AG20443 (cell line): ENCODE results near the gene RETREG1.
"Not testable (repeated sequence)": the region's sequence is repeated elsewhere in the genome, so short reads cannot be mapped to it uniquely, and the experiment has no call there.

Experiments used
- DNase-seq: peaks from one replicate; pipeline ENCODE4 v3.0.0; 2012; ENCODE audit warnings: low spot score, mixed read lengths

The RETREG1 gene

GRCh38 chr5:16453609-16454008, 163.2 kb downstream of the RETREG1 start:
- no peak for DNase-seq

GRCh38 chr5:16450163-16450562, 166.6 kb downstream of the RETREG1 start:
- DNase-seq: no peak

GRCh38 chr5:16446993-16447392, 169.8 kb downstream of the RETREG1 start:
- DNase-seq: no peak

- DNase-seq: peak; percentile 21
Measured at GRCh38 chr5:16437977-16438376, 178.8 kb downstream of the RETREG1 start.

GRCh38 chr5:16436065-16436682, 180.6 kb downstream of the RETREG1 start:
- not testable (repeated sequence) for DNase-seq

GRCh38 chr5:16431490-16431889, 185.3 kb downstream of the RETREG1 start:
- no peak for DNase-seq

- no peak for DNase-seq
Measured at GRCh38 chr5:16430349-16431089, 186.3 kb downstream of the RETREG1 start.

GRCh38 chr5:16428359-16428758, 188.4 kb downstream of the RETREG1 start:
- DNase-seq: no peak

- no peak for DNase-seq
Measured at GRCh38 chr5:16427587-16427986, 189.2 kb downstream of the RETREG1 start.
